Colonic mucosa (tissue), 4 donors: ENCODE data around the gene PPP1R7. TPM values are rescaled to one million over a fixed set of nuclear protein-coding genes. Genes with fewer than 3 reads are reported as not detected.

Source experiments
- DNase-seq: peaks from one replicate; pipeline ENCODE4 v3.0.0-alpha.2; 2020
- H3K27ac ChIP-seq: fragments of 200-600 bp; one replicate; pipeline ENCODE4 v1.8.0; 2021
- H3K27me3 ChIP-seq: fragments of 200-600 bp; one replicate; pipeline ENCODE4 v1.8.0; 2021
- H3K36me3 ChIP-seq: fragments of 200-600 bp; one replicate; pipeline ENCODE4 v1.8.0; 2021
- H3K4me1 ChIP-seq: fragments of 200-600 bp; one replicate; pipeline ENCODE4 v1.8.0; 2021; ENCODE audit warnings: mild to moderate bottlenecking
- H3K4me3 ChIP-seq: fragments of 200-600 bp; one replicate; pipeline ENCODE4 v1.8.0; 2021
- H3K9ac ChIP-seq, 2 donors: one replicate each; pipeline ENCODE4 v1.7.0; 2013; ENCODE audit warnings: control low read depth in 2 of 2, low read depth in 2 of 2, low read length in 2 of 2
- H3K9me3 ChIP-seq: fragments of 200-600 bp; one replicate; pipeline ENCODE4 v1.8.0; 2021
- intact Hi-C: fragments of 100-400 bp; cut with DNase I; formaldehyde crosslinking; loops from one replicate; pipeline ENCODE4 v1.14.1; 2022
- total RNA-seq, 2 donors: library from RNA; stranded (reverse); fragmentation: NEBNext Ultra II Directional in 1 of 2; extraction: Animal tissue kit (Norgen Biotek cat#: 25700) in 1 of 2; gene quantifications; one replicate each; pipeline ENCODE4 v1.2.1, GENCODE V29; 2021
- TF ChIP-seq, protein P1 (sequence below): fragments of 200-600 bp; IDR thresholded peaks from one replicate; pipeline ENCODE4 v1.8.0; 2022; ENCODE audit warnings: antibody characterized with exemption, mild to moderate bottlenecking
- donor health status: healthy.
- donor health status: DM: no; HTN: no; CAD: no.
- donor health status: DM: no; HTN: no; CAD: no.

PPP1R7 gene
- total RNA-seq, 2 donors from 2014 or later: 74.7 to 77.8 TPM

DNA sequence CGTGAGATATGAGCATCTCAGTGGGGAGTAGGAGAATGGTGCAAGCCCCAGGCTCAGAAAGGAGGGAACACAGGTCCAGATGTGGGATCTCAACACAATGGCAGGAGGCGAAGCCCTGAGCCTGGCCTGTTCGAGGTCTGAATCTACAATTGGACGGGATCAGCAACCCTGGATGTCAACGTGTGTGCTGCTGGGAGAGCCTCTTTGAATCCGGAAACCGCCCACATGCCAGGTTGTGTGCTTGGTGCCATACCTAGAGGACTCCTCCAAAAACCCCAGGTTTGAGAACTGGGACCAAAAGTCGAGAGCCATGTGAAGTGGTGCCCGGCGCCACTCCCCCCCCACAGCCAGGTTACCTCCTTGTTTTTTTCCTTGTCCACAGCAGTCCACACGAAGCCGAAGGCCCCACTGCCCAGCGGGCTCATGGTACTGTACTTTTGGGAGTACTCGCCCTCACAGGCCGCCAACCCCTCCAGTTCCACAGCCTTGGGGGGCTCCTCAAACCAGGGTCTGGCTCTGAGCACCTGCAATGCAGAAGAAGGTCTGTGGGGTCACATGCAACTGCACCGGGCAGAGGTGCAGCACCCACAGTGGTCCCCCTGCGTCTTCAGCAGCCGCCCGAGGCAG lies 27.8 kb upstream of the PPP1R7 start:
- no peaks in the 10 kb centered on the region for H3K4me1 ChIP-seq
- intact Hi-C loops: no loop called here
- H3K9me3 ChIP-seq: no peaks in the 10 kb centered on the region
- DNase-seq: no peak
- H3K36me3 ChIP-seq: no peaks in the 10 kb centered on the region
- H3K27ac ChIP-seq: no peak overlapping the region
- TF ChIP-seq, protein P1, sequence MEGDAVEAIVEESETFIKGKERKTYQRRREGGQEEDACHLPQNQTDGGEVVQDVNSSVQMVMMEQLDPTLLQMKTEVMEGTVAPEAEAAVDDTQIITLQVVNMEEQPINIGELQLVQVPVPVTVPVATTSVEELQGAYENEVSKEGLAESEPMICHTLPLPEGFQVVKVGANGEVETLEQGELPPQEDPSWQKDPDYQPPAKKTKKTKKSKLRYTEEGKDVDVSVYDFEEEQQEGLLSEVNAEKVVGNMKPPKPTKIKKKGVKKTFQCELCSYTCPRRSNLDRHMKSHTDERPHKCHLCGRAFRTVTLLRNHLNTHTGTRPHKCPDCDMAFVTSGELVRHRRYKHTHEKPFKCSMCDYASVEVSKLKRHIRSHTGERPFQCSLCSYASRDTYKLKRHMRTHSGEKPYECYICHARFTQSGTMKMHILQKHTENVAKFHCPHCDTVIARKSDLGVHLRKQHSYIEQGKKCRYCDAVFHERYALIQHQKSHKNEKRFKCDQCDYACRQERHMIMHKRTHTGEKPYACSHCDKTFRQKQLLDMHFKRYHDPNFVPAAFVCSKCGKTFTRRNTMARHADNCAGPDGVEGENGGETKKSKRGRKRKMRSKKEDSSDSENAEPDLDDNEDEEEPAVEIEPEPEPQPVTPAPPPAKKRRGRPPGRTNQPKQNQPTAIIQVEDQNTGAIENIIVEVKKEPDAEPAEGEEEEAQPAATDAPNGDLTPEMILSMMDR: no peak
- H3K9ac ChIP-seq: no peak overlapping the region
- no peaks in the 10 kb centered on the region for H3K27me3 ChIP-seq
- no peak overlapping the region for H3K4me3 ChIP-seq

DNA sequence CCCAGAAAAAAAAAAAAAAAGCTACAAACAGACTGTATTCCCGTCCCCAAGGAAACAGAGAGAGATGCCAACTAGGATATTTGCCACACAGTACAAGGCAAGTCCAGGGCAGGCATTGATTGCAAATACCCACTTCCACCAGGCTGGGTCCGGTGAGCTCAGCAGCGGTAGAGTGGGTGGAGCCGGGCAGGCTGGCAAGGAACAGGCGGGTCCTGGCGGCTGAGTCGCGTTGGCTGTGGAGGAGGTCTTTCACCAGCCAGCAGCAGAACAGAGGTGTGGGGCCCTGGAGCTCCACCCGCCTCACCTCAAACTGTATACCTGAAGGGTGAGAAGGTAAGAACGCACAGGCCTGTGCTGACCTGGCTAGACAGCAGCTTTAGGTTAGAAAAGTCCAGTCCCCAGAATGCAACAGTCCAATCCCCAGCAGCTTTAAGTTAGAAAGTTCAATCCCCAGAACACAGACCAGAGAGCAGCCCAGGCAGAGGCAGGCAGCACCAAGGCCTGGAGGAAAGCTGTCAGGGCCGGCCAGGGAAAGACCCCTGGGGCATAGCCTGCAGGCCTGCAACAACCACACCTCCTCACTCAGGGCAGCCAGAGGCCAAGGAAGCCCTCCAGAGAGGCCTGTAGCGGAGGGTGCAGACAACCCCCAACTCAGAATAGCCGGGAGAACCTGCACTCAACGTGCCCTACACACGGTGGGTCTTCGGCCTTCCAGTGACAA lies 26.3 kb upstream of the PPP1R7 start:
- no peaks in the 10 kb centered on the region for H3K27me3 ChIP-seq
- DNase-seq: no peak
- intact Hi-C loops: no loop called here
- no peak overlapping the region for H3K4me3 ChIP-seq
- no peak overlapping the region for H3K27ac ChIP-seq
- no peaks in the 10 kb centered on the region for H3K36me3 ChIP-seq
- H3K4me1 ChIP-seq: no peaks in the 10 kb centered on the region
- TF ChIP-seq, protein P1: no peak
- H3K9ac ChIP-seq: no peak overlapping the region
- H3K9me3 ChIP-seq: no peaks in the 10 kb centered on the region

DNA sequence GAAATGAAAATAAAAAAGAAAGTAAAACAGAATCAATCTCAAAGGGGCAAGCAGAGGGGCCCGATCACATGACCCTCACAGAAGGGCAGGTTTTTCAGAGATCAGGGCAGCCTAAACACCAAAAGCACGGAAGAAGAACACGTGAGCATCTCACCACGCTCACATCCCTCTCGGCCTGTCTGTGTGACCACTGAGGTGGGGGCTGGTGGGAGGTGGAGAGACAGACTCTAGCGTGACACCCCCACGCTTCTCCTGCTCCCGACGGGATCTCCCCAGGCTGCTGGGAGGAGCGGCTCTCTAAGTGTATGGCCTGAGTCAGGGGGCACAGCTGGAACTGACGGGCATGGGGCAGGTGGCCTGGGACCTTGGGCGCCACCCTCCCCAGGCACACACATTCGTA lies 24.6 kb upstream of the PPP1R7 start:
- Histone ChIP-seq H3K27ac (no peak overlapping the region), H3K4me3 (no peak overlapping the region), H3K9me3 (no peaks in the 10 kb centered on the region), H3K9ac (no peak overlapping the region), H3K36me3 (no peaks in the 10 kb centered on the region), H3K4me1 (no peaks in the 10 kb centered on the region), H3K27me3 (no peaks in the 10 kb centered on the region)
- no peak for DNase-seq
- TF ChIP-seq, protein P1: no peak
- intact Hi-C loops: no loop called here

DNA sequence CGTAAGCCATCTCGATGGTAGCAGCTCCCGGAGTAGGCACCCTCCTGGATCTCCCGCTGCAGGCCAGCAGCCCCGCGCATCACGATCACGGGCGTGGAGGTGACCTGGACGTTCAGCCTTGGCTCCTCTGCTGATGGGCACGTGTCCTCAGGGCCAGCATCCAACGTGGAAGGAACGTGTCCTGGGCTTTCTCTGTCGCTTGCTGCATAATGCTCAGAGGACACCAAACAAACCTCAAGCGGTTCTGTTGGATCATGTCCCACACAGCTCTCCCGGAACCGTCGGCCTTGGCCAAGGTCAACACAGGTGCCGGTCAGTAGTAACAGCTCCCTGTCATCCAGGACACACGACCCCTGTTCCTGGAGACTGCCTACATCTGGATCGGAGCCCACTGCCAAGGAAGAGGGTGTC lies 24.1 kb upstream of the PPP1R7 start:
- H3K27ac ChIP-seq: no peak overlapping the region
- H3K9ac ChIP-seq: no peak overlapping the region
- no peaks in the 10 kb centered on the region for H3K36me3 ChIP-seq
- no peaks in the 10 kb centered on the region for H3K9me3 ChIP-seq
- intact Hi-C loops: no loop called here
- no peak overlapping the region for H3K4me3 ChIP-seq
- H3K4me1 ChIP-seq: no peaks in the 10 kb centered on the region
- TF ChIP-seq, protein P1: no peak
- H3K27me3 ChIP-seq: no peaks in the 10 kb centered on the region
- DNase-seq: no peak

DNA sequence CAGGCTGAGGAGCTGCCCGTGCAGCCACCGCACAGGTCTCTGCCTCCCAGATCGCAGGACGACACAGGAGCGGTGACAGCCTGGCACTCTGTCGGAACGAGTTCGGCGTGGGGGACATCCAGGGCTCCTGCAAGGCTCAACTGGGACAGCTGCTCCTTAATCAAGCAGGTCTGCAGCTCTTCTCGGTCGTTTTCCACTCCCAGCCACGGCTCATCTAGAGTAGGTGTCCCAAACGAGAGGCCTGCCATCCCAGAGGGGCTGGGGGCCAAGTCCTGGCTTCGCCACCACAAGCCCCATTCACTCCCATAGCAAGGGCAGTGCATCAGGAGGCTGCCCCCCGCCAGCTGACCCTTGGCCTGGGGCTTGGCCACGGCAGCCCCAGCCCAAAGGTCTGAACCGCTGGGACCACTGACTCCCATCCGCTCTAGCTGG lies 23.5 kb upstream of the PPP1R7 start:
- no peaks in the 10 kb centered on the region for H3K4me1 ChIP-seq
- H3K9ac ChIP-seq: no peak overlapping the region
- DNase-seq: no peak
- H3K27me3 ChIP-seq: no peaks in the 10 kb centered on the region
- no peaks in the 10 kb centered on the region for H3K36me3 ChIP-seq
- no peak overlapping the region for H3K4me3 ChIP-seq
- intact Hi-C loops: no loop called here
- no peak overlapping the region for H3K27ac ChIP-seq
- H3K9me3 ChIP-seq: no peaks in the 10 kb centered on the region
- TF ChIP-seq, protein P1: no peak
